Esophagus squamous epithelium (tissue), 4 donors: Measurements from ENCODE around the gene KCNC3.

Experiments
- POLR2A ChIP-seq, 4 donors: fragments of 450-650 bp; IDR thresholded peaks; one replicate each; pipeline ENCODE4 v1.6.1; 2017; ENCODE audit warnings: antibody characterized with exemption in 4 of 4, mild to moderate bottlenecking in 4 of 4, moderate library complexity in 3 of 4
- TF ChIP-seq, protein P1 (sequence below), 6 experiments: fragments of 450-650 bp in 4 of 6; fragments of 200-600 bp in 2 of 6; sonication (generic) in 2 of 6; IDR thresholded peaks; one replicate each; pipeline ENCODE4 v1.5.1; 2016 to 2019; ENCODE audit warnings: antibody characterized with exemption in 6 of 6, mild to moderate bottlenecking in 4 of 6, moderate library complexity in 4 of 6

DNA sequence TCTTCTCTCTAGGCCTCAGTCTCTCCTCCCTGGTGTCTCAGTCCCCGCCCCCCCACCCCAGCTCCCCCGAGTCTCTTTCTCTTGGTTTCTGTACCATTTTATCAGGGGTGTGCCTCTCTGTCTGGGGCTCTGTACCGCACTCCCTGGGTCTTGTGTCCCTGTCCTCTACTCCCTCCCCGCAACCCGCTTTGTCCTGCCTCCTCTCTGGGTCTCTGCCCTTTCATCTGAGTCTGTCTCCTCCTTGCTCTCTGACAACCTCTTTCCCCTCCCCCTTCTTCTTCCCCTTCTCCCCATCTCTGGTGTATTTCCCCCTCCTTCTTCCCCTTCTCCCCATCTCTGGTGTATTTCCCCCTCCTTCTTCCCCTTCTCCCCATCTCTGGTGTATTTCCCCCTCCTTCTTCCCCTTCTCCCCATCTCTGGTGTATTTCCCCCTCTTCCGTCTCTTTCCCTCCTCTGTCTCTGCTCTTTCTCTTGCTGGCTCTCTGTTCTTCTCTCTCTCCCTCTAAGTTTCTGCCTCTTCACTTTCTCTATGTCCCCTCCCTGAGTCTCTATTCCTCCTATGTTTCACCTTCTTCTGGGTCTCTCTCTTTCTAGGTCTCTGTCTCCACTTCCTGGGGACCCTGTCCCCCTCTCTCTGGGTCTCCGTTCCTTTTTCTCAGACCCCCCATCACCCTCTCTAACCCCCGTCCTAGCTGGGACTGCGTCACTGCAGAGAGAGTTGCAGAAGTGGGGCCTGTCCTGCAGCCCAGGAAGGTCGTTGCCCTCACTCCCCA, 2.2 kb upstream of the KCNC3 start:
- TF ChIP-seq, protein P1, sequence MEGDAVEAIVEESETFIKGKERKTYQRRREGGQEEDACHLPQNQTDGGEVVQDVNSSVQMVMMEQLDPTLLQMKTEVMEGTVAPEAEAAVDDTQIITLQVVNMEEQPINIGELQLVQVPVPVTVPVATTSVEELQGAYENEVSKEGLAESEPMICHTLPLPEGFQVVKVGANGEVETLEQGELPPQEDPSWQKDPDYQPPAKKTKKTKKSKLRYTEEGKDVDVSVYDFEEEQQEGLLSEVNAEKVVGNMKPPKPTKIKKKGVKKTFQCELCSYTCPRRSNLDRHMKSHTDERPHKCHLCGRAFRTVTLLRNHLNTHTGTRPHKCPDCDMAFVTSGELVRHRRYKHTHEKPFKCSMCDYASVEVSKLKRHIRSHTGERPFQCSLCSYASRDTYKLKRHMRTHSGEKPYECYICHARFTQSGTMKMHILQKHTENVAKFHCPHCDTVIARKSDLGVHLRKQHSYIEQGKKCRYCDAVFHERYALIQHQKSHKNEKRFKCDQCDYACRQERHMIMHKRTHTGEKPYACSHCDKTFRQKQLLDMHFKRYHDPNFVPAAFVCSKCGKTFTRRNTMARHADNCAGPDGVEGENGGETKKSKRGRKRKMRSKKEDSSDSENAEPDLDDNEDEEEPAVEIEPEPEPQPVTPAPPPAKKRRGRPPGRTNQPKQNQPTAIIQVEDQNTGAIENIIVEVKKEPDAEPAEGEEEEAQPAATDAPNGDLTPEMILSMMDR (IDR thresholded peaks at IDR 0.05): no peak
- TF ChIP-seq POLR2A (IDR thresholded peaks at IDR 0.05): no peak
